IMR-90 (cell line): ENCODE data around the gene PLXNA4. TPM values are rescaled to one million over a fixed set of nuclear protein-coding genes. Genes with fewer than 3 reads are reported as not detected.

Experiments
- ATAC-seq: fragments of 200-7000 bp; cut with Tn5 transposase; 2 replicates; pipeline ENCODE4 v1.9.1; 2020; ENCODE audit warnings: low read depth, mild to moderate bottlenecking, moderate library complexity
- BruUV-seq: library from RNA; stranded (reverse); fragments of 400-500 nt; replicated peaks from 2 replicates; lab custom pipeline; 2021; lab: Mats Ljungman, UMichigan
- CTCF ChIA-PET: fragments of 300-600 bp; formaldehyde crosslinking; extraction: SDS; loops from one replicate; lab custom pipeline; 2021; ENCODE audit warnings: antibody characterized with exemption; lab: Yijun Ruan, JAX
- POLR2A ChIA-PET: fragments of 300-600 bp; sonication (Branson Sonifier 250); formaldehyde crosslinking; loops from one replicate; lab custom pipeline; 2022; ENCODE audit warnings: antibody characterized with exemption; ENCODE audit not compliant: unreplicated experiment; lab: Charles Lee
- DNase-seq: peaks from one replicate; pipeline ENCODE4 v3.0.0; 2013
- H2AFZ ChIP-seq: replicated peaks from 2 replicates; pipeline ENCODE3; 2013; ENCODE audit warnings: low read length, mild to moderate bottlenecking; ENCODE audit not compliant: poor library complexity
- H2AK5ac ChIP-seq: 2 replicates; pipeline ENCODE4 v1.6.1; 2013; ENCODE audit warnings: low read depth, low read length, inconsistent platforms
- H2AK9ac ChIP-seq: replicated peaks from 2 replicates; pipeline ENCODE3; 2013; ENCODE audit warnings: mild to moderate bottlenecking, low read depth, low read length, moderate library complexity; ENCODE audit not compliant: poor library complexity
- H2BK120ac ChIP-seq: 2 replicates; pipeline ENCODE4 v1.6.1; 2013; ENCODE audit warnings: low read depth, low read length, inconsistent platforms
- H2BK15ac ChIP-seq: 3 replicates; pipeline ENCODE4 v1.6.1; 2013; ENCODE audit warnings: low read depth, low read length, inconsistent platforms
- H2BK20ac ChIP-seq: 2 replicates; pipeline ENCODE4 v1.6.1; 2013; ENCODE audit warnings: low read depth, mild to moderate bottlenecking, inconsistent platforms, low read length, moderate library complexity
- H2BK5ac ChIP-seq: 2 replicates; pipeline ENCODE4 v1.6.1; 2013; ENCODE audit warnings: mild to moderate bottlenecking, low read depth, low read length, inconsistent platforms; ENCODE audit not compliant: poor library complexity, severe bottlenecking
- H3K14ac ChIP-seq: replicated peaks from 2 replicates; pipeline ENCODE4 v1.6.1; 2013; ENCODE audit warnings: low read depth, low read length, inconsistent platforms
- H3K18ac ChIP-seq: 2 replicates; pipeline ENCODE4 v1.6.1; 2013; ENCODE audit warnings: low read depth, low read length, control low read depth
- H3K23ac ChIP-seq: 2 replicates; pipeline ENCODE4 v1.6.1; 2013; ENCODE audit warnings: low read depth, low read length, inconsistent platforms
- H3K27ac ChIP-seq: 2 replicates; pipeline ENCODE4 v1.5.1; 2013; ENCODE audit warnings: mild to moderate bottlenecking, control low read depth, low read length; ENCODE audit not compliant: insufficient read depth
- H3K27me3 ChIP-seq: 2 replicates; pipeline ENCODE4 v1.6.1; 2013; ENCODE audit warnings: low read length; ENCODE audit not compliant: control insufficient read depth, insufficient read depth
- H3K36me3 ChIP-seq: 2 replicates; pipeline ENCODE4 v1.6.1; 2013; ENCODE audit warnings: low read length, mixed read lengths; ENCODE audit not compliant: control insufficient read depth, insufficient read depth
- H3K4ac ChIP-seq: 2 replicates; pipeline ENCODE4 v1.6.1; 2013; ENCODE audit warnings: low read depth, low read length, inconsistent platforms
- H3K4me1 ChIP-seq: 2 replicates; pipeline ENCODE4 v1.6.1; 2013; ENCODE audit warnings: low read length, mixed read lengths; ENCODE audit not compliant: control insufficient read depth, insufficient read depth
- H3K4me2 ChIP-seq: 2 replicates; pipeline ENCODE4 v1.6.1; 2013; ENCODE audit warnings: low read depth, mild to moderate bottlenecking, control low read depth, low read length, moderate library complexity
- H3K4me3 ChIP-seq: 2 replicates; pipeline ENCODE4 v1.5.1; 2013; ENCODE audit warnings: low read depth, mild to moderate bottlenecking, control low read depth, low read length, moderate library complexity; ENCODE audit not compliant: insufficient read depth
- H3K56ac ChIP-seq: 2 replicates; pipeline ENCODE4 v1.6.1; 2013; ENCODE audit warnings: low read length, inconsistent platforms; ENCODE audit not compliant: insufficient read depth; ENCODE audit errors: extremely low read depth
- H3K79me1 ChIP-seq, 2 experiments: 2 replicates each; pipeline ENCODE4 v1.6.1; 2013; ENCODE audit warnings: low read length in 2 of 2, inconsistent platforms in 1 of 2, low read depth in 1 of 2
- H3K9ac ChIP-seq: 2 replicates; pipeline ENCODE4 v1.6.1; 2013; ENCODE audit warnings: low read depth, low read length, control low read depth
- H3K9me1 ChIP-seq: 2 replicates; pipeline ENCODE4 v1.6.1; 2013; ENCODE audit warnings: low read length, inconsistent platforms; ENCODE audit not compliant: insufficient read depth
- H3K9me3 ChIP-seq: 2 replicates; pipeline ENCODE4 v1.6.1; 2013; ENCODE audit warnings: low read length; ENCODE audit not compliant: control insufficient read depth, insufficient read depth
- H4K20me1 ChIP-seq: 2 replicates; pipeline ENCODE4 v1.6.1; 2013; ENCODE audit warnings: low read length, inconsistent platforms; ENCODE audit not compliant: insufficient read depth
- H4K5ac ChIP-seq: 2 replicates; pipeline ENCODE4 v1.6.1; 2013; ENCODE audit warnings: mild to moderate bottlenecking, low read depth, low read length, control low read depth
- H4K8ac ChIP-seq, 2 experiments: 2 replicates each; pipeline ENCODE4 v1.6.1; 2013; ENCODE audit warnings: low read depth in 2 of 2, low read length in 2 of 2, control low read depth in 1 of 2, inconsistent platforms in 1 of 2
- H4K91ac ChIP-seq: 2 replicates; pipeline ENCODE4 v1.6.1; 2013; ENCODE audit warnings: low read depth, low read length, inconsistent platforms; ENCODE audit not compliant: insufficient read depth
- BHLHE40 ChIP-seq: fragments of 150-350 bp; IDR thresholded peaks from 2 replicates; pipeline ENCODE4 v1.6.1; 2016; ENCODE audit warnings: mild to moderate bottlenecking, low read depth, low read length
- CHD1 ChIP-seq: IDR thresholded peaks from 2 replicates; pipeline ENCODE4 v1.6.1; 2012; ENCODE audit warnings: low read depth, low read length, improper control_type of control experiment
- ELK1 ChIP-seq: fragments of 150-350 bp; IDR thresholded peaks from 2 replicates; pipeline ENCODE4 v1.6.1; 2016; ENCODE audit warnings: low read depth, mild to moderate bottlenecking, low read length, moderate library complexity, borderline replicate concordance
- FOS ChIP-seq: fragments of 150-350 bp; IDR thresholded peaks from 2 replicates; pipeline ENCODE4 v1.6.1; 2016; ENCODE audit warnings: low read depth, low read length
- MAFK ChIP-seq: IDR thresholded peaks from 2 replicates; pipeline ENCODE4 v1.6.1; 2012; ENCODE audit warnings: low read depth, low read length, improper control_type of control experiment
- MAZ ChIP-seq: IDR thresholded peaks from 2 replicates; pipeline ENCODE4 v1.6.1; 2012; ENCODE audit warnings: low read depth, mild to moderate bottlenecking, low read length, improper control_type of control experiment, moderate library complexity, borderline replicate concordance
- MXI1 ChIP-seq: IDR thresholded peaks from 2 replicates; pipeline ENCODE4 v1.6.1; 2012; ENCODE audit warnings: low read depth, mild to moderate bottlenecking, low read length, moderate library complexity, borderline replicate concordance
- NFE2L2 ChIP-seq: fragments of 150-350 bp; IDR thresholded peaks from 2 replicates; pipeline ENCODE4 v1.6.1; 2016; ENCODE audit warnings: low read depth, mild to moderate bottlenecking, low read length
- POLR2A ChIP-seq: IDR thresholded peaks from 2 replicates; pipeline ENCODE4 v1.6.1; 2012; ENCODE audit warnings: mild to moderate bottlenecking, low read depth, low read length
- RAD21 ChIP-seq: IDR thresholded peaks from 2 replicates; pipeline ENCODE4 v1.6.1; 2012; ENCODE audit warnings: low read length, improper control_type of control experiment
- RCOR1 ChIP-seq: IDR thresholded peaks from 2 replicates; pipeline ENCODE4 v1.6.1; 2012; ENCODE audit warnings: mild to moderate bottlenecking, low read length, improper control_type of control experiment; ENCODE audit not compliant: insufficient replicate concordance
- SMC3 ChIP-seq: fragments of 150-350 bp; IDR thresholded peaks from 2 replicates; pipeline ENCODE4 v1.6.1; 2016; ENCODE audit warnings: low read depth, mild to moderate bottlenecking, antibody characterized with exemption, low read length, moderate library complexity
- USF2 ChIP-seq: fragments of 150-350 bp; IDR thresholded peaks from 2 replicates; pipeline ENCODE4 v1.6.1; 2017; ENCODE audit warnings: mild to moderate bottlenecking, antibody characterized with exemption, low read length, low read depth
- dilution Hi-C: fragments of 300-500 bp; cut with HindIII; formaldehyde crosslinking; loops from one replicate; pipeline ENCODE4 v1.14.3; 2018; ENCODE audit warnings: low sequenced_read_pairs; ENCODE audit not compliant: unreplicated experiment
- in situ Hi-C: fragments of 300-500 bp; cut with MboI; formaldehyde crosslinking; loops from 3 replicates; pipeline ENCODE4 v1.14.3; 2019; ENCODE audit warnings: low sequenced_read_pairs, inconsistent platforms, mixed read lengths
- intact Hi-C: fragments of 100-400 bp; cut with micrococcal nuclease; formaldehyde crosslinking; loops from 2 replicates; pipeline ENCODE4 v1.10.0; 2022
- polyA plus RNA-seq, 3 experiments: library from polyadenylated mRNA; depleted of rRNA; stranded (reverse); fragments of >200 nt; gene quantifications; 2 replicates each; pipeline ENCODE4 v1.2.3, GENCODE V29; 2012; ENCODE audit warnings: low replicate concordance in 1 of 3
- total RNA-seq: library from RNA; depleted of rRNA; stranded (reverse); fragments of >200 nt; gene quantifications from 2 replicates; pipeline ENCODE4 v1.2.3, GENCODE V29; 2012
- TF ChIP-seq, protein P1 (sequence below): conservative IDR thresholded peaks from 2 replicates; pipeline ENCODE4 v1.5.1; 2012; ENCODE audit warnings: mild to moderate bottlenecking, low read depth, low read length, improper control_type of control experiment

PLXNA4 gene
- total and polyA plus RNA-seq, 2 of the 4 experiments (the other 2 are of a cell fraction): under 0.01 TPM

GRCh38 chr7:132189881-132190280 lies 386.4 kb downstream of the PLXNA4 start:
- Histone ChIP-seq H3K23ac (no peak overlapping the region), H2BK5ac (no peak overlapping the region), H3K56ac (no peak overlapping the region), H3K27ac (no peak overlapping the region), H3K4me1 (no peaks in the 10 kb centered on the region), H3K27me3 (no peaks in the 10 kb centered on the region), H3K79me1 (no peaks in the 10 kb centered on the region), H3K9me3 (peaks cover 5% of the 10 kb centered on the region), H2BK15ac (no peak overlapping the region), H3K36me3 (no peaks in the 10 kb centered on the region), H3K18ac (no peak overlapping the region), H4K91ac (no peak overlapping the region), H3K9ac (no peak overlapping the region), H3K9me1 (no peaks in the 10 kb centered on the region), H4K5ac (no peak overlapping the region), H4K20me1 (no peaks in the 10 kb centered on the region), H2AFZ (no peak overlapping the region), H2BK20ac (no peak overlapping the region), H3K4ac (no peak overlapping the region), H3K4me3 (no peak overlapping the region), H3K4me2 (no peak overlapping the region), H3K14ac (no peak overlapping the region), H2AK5ac (no peak overlapping the region), H4K8ac (no peak overlapping the region), H2AK9ac (no peak overlapping the region), H2BK120ac (no peak overlapping the region)
- no TSS peak for BruUV-seq
- CTCF ChIA-PET: no interaction called here
- POLR2A ChIA-PET: no interaction called here
- intact Hi-C loops (no loop called here), dilution Hi-C loops (no loop called here), in situ Hi-C loops (no loop called here)
- TF ChIP-seq RAD21 (no peak), MAFK (no peak), USF2 (no peak), FOS (no peak), SMC3 (no peak), POLR2A (no peak), ELK1 (no peak), MAZ (no peak), MXI1 (no peak), NFE2L2 (no peak), RCOR1 (no peak), BHLHE40 (no peak), CHD1 (no peak)
- TF ChIP-seq, protein P1, sequence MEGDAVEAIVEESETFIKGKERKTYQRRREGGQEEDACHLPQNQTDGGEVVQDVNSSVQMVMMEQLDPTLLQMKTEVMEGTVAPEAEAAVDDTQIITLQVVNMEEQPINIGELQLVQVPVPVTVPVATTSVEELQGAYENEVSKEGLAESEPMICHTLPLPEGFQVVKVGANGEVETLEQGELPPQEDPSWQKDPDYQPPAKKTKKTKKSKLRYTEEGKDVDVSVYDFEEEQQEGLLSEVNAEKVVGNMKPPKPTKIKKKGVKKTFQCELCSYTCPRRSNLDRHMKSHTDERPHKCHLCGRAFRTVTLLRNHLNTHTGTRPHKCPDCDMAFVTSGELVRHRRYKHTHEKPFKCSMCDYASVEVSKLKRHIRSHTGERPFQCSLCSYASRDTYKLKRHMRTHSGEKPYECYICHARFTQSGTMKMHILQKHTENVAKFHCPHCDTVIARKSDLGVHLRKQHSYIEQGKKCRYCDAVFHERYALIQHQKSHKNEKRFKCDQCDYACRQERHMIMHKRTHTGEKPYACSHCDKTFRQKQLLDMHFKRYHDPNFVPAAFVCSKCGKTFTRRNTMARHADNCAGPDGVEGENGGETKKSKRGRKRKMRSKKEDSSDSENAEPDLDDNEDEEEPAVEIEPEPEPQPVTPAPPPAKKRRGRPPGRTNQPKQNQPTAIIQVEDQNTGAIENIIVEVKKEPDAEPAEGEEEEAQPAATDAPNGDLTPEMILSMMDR: no peak
- ATAC-seq (no peak), DNase-seq (no peak)
